HG02840 (cell line): ENCODE data around the gene LRMDA.

Experiments
- ATAC-seq: cut with Tn5 transposase; IDR thresholded peaks from one replicate; pipeline ENCODE4 v1.9.1; 2021; ENCODE audit warnings: mild to moderate bottlenecking, moderate library complexity, moderate number of reproducible peaks; ENCODE audit not compliant: unreplicated experiment, low FRiP score

The LRMDA gene

DNA sequence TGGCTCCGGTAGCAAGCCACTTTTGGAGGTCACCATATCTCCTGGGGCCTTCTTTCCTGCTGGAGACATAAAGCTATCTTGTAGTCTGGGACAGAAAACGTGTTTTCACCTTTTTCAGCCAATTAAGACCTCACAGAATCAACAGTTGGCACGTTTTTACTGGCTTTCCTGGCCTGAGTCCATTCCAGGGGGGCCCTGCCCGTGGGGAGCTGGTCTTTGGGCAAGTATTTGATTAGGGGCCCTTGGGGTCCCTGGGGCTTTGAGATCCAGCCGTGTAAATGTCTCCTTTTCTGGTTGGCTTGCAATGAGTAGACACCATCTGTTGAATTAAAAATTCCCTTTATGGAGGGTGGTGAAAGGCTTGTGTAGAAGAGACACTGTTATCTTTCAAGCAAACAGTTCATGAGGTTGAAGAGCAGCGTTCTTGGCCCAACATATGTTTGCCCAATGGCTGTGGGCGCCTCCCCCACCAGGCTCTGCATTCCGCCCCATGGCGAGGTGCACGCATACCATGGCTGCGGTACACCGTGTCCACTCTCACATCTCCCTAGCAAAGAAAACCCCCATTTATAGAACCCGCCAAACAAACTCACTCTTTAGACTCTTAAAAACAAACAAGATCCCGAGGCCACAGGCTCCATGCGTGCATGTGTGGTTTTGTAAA is 593.2 kb downstream of the LRMDA start:
- ATAC-seq, result no peak

DNA sequence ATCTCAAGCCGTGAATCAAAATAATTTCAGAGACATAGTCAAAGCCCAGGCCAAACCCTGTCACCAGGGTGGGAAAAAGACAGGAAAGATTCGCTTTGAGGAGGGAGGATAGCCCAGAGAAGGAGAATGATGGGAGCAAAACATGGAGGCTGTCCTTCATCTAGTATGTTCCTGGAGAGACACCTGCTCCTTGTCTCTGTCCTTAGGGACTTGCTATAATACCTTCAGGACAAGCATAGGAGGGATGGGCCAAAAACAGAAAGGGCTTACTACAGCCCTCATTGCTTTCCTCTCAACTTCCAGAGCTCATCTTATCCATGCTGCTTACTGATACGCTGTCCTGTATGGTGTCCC is 593.7 kb downstream of the LRMDA start:
- ATAC-seq, result no peak

GRCh38 chr10:76026176-76026771 is 594.9 kb downstream of the LRMDA start:
- ATAC-seq, result no peak

DNA sequence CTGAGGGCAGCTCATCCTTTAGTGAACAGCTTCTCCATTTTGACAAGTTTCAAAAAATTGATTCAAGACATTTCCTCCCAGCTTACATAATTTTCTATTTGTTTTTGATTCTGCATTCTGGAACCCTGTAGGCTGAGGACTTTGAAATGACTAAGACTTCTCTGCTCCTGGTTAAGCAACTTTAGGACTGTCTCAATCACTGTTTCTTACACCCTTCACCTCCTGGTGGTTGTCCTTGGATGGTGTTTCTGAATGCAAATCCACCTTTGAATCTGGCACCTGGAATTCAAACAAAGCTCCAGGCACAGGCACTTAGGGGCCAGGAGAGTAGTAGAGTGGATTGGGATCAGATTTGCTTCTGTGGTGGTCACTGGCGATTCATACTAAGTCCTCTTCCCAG is 595.5 kb downstream of the LRMDA start:
- ATAC-seq, result no peak

DNA sequence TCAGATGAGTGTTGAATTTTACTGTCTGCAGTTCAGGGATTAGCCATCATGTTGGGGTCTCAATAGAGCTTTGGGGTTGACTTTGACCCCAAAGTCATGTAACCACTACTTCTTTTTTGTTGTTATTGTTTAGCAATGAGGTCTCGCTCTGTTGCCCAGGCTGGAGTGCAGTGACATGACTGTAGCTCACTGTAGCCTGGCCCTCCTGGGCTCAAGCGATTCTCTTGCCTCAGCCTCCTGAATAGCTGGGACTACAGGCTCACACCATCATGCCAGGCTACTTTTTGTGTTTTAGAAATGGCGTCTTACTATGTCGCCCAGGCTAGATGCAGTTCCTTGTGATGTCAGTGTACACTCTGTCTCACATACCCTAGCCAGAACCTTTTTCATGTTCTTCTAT is 598.4 kb downstream of the LRMDA start:
- ATAC-seq, result no peak

GRCh38 chr10:76031099-76031498 is 599.7 kb downstream of the LRMDA start:
- ATAC-seq, result no peak

GRCh38 chr10:76031769-76032699 is 600.6 kb downstream of the LRMDA start:
- no peak for ATAC-seq

- ATAC-seq, result no peak
Observed at GRCh38 chr10:76032700-76033039, 601.2 kb downstream of the LRMDA start.

DNA sequence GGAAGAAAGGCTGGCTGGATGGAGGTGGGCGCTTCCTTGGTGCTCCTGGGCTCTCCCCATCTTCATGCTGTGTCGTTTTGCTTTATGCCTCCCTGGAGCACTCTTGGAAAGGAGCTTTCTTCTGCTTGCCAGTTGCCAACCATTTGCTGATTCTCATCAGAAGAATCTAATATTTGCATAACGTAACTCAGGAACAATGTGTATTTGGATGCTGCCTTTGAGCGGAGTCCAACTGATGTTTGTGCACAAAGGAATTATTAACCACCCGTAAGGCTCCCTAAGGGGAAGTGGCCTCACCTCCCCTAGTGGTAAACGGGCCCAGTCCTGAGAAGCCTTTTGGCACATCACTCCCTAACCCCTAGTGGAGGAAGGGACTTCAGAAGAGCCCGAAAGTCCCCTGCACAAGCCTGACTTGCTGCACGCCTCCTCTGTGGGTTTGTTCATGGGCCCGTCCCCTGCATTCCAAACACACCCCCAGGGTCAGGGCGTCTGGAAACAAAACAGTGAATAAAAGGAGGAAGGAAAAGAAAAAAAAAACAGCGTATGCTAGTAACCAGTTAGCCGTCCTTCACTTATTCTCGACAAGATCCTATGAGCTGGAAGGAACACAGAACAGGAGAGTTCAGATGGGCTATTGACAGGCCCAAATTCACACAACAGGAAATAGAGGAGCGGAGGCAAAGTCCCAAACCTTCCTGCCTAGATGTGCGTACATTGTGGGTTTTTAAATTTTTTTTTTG is 602.2 kb downstream of the LRMDA start:
- ATAC-seq, result no peak

DNA sequence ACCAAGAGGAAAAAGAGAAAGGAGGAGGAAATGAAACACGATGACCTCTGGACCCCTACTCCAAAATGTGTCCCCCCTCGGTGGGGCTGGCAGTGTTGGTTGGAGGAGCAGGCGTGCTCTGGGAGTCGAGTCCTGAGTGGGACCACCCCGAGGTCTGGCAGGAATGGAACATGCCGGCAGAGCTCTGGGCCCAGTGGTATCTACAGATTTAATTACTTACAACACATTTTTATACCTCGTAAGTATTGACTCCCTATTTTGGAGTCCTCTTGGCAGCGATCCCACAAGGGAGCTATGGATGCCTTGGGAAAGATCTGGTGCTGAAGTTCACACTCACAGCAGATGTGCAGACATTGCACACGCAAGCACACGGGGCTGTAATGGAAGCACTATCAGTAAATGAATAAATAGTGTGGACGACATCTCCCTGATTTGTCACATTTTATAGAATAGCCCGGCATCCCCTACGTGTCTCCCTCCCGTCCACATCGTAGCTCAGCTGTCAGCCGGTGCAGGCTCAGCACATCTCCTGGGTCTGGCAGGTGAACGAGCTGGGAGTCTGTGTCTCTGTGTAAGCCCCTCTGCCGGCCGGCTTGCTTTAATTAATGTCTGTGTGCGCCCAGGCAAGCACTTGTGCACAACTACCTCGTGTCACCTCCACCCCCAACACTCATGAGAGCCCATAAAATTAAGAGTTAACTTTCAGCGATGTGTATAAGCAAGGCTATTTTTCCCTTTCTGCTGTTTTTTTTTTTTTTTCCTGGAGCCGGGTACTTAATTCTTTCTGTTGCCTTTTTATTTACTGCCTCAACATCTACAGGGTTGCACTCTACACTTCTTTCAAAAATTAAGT is 603.2 kb downstream of the LRMDA start:
- ATAC-seq, result no peak

GRCh38 chr10:76035206-76036110 is 604.0 kb downstream of the LRMDA start:
- no peak for ATAC-seq

DNA sequence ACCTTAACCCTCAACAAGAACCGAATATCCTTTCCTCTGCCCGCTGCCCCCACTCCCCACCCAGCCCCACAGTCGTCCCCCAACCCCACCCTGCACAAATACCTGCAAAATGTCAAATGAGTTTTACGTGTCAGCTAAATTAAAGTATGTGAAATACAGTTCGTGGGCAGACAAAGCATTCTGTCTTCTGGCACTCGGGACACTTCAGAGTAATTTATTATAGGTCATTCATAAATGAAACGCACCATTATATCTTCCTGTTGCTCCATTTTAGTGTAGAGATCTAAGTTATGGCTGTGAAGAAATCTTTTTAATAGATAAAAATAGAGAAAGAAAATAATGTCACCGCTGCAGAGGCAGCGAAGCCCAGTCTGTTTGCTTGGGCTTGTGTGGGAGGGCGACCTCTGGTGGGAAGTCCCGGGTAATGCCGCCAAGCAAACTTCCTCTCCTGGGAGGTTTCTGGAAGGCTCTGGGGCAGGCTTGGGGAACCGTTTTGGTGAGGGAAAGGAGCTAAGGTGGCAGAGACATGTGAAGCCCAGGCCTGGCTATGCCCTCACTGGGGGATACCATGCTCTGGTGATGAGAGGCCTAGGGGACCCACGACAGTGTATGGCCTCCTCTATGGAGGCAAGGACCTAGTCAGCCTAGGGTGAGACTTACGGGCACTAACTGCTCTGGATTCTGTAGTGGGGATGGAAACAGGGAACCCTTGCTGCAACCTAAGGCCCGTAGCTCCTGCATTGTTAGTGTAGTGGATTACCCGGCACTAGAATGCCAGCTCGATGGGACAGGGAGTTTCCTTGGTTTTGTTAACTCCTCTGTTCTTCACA is 604.9 kb downstream of the LRMDA start:
- ATAC-seq, result no peak

DNA sequence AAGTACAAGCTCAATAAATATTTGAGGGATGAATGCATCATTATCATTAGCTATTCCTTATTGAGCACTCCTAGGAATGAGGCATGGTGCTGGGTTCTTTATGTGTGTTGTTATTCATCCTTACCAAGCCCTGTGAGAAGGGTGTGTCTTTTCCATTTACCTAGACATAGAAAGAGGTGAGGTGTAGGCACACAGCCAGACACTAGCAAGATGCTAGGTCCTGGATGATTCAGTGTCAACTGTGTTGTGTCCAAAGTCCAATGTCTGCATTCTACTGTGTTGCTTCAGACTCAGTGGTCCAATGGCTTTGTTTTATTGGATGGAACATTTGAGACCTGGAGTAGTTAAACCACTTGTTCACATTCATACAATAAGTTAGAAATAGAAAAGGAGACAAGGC is 605.5 kb downstream of the LRMDA start:
- no peak for ATAC-seq

DNA sequence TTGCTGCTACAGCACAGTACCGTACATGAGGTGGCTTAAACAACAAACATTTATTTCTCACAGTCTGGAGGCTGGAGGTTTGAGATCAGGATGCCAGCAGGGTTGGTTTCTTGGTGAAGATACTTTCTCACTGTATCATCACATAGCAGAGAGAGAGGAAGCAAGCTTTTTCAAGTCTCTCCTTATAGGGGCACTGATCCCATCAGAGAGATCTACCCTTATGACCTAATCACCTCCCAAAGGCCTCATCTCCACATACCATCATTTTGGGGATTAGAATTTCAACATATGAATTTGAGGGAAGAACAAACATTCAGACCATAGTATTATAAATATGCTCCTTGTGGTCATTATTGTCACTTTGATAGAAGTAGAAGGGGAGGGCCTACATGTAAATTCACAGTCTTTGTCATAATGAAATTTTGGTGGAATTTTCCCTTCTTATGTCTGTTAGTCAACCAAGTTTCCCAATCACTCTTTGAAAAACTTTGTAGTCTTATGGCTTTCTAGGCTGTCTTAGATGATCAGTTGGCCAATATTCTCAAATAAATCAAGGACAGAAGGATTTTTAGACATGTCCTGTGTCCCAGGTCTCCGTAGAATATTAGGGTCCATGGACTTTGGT is 606.2 kb downstream of the LRMDA start:
- no peak for ATAC-seq

DNA sequence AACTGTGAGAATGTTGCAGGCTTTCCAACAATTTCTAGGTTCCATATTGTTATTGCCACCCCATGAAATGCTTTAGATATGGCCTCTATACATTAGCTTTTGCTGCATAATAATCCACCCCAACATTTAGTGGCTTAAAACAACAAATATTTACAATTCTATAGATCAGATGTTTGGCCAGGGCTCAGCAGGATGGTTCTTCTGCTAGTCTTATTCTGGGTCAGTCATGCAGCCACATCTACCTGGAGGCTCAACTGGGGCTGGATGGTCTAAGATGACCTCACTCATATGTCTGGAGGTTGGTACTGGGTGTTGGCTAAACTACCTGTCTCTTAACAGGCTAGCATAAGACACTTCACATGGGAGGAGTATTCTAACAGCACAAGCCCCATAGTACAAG is 607.3 kb downstream of the LRMDA start:
- no peak for ATAC-seq

DNA sequence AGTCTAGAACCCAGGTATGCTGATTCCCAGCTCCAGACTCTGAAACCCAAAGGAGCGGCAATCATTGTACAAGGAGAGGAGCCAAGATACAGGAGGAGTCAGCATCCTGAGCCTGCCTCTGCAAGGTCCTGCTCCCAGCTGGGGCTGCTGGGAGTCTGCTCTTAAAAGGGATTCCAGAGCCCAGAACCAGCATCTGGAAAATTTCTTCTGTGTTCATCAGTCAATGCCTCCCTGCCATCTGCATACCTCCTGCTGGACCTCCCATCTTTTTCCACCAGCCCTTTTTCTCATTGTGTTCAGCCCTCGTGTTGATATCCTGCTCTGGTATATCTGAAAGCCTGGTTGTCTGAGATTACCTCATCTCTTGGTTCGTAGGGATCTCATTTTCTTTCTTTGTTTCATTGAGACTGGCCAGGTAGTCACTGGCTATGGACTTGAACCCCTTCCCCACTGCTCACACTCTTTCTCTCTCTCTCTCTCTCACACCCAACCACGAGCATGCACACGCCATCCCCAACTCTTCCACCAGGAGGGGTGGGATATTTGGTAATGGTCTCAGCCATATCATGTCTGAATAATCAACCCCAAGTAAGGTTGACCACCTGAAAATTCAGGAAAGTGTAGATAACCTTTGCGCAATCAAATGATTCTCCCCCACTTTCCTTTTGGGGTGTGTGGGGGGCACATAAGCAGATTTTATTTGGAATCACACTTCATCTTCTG is 608.8 kb downstream of the LRMDA start:
- ATAC-seq, result no peak

- ATAC-seq, result no peak
Observed at GRCh38 chr10:76040830-76041220, 609.4 kb downstream of the LRMDA start.
